IPS-NIHi7 (cell line): Measurements from ENCODE around the gene YTHDF1.
"Not testable (repeated sequence)": the region's sequence is repeated elsewhere in the genome, so short reads cannot be mapped to it uniquely, and the experiment has no call there.

Experiments used
- DNase-seq: peaks from one replicate; pipeline ENCODE4 v3.0.0; 2012; ENCODE audit warnings: mixed read lengths; ENCODE audit errors: extremely low spot score

YTHDF1 gene

DNA sequence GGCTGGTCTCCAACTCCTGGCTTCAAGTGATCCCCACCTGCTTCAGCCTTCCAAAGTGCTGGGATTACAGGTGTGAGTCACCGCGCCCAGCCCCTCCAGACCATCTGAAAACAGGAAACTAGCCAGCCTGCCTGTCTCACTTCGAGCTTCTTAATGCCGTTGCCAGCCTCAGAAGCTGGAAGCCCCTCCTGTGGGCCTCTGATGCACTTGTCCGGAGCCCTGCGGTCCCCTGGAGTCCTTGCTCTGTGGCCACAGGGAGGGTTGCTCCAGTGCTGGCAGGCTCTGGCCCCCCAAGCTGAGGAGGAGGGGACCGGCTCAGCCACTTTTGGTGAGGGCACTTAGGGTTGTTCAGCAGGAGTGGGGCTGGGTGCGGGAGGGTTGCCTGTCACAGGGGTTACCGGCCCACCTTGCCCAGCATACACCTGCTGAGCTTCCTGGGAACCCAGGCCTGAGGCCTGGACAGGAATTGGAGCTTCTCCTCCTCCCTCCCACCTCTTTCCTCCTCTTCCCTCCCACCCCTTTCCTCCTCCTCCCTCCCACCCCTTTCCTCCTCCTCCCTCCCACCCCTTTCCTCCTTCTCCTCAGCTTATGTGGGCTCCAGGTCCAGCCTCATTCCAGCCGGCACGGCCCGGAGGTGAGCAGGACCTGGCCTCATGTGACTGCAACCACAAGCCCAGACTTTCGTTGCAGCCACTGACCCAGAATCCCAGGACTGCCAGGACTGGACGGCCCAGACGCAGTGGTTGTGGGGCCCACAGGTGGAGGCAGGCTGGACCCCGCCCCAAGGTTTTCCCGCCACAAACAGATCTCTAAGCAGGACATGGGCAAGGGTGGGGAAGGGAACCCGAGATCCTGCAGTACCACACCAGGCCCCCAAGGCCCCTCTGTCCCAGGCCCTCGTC is 10.4 kb upstream of the YTHDF1 start:
- DNase-seq = no peak

DNA sequence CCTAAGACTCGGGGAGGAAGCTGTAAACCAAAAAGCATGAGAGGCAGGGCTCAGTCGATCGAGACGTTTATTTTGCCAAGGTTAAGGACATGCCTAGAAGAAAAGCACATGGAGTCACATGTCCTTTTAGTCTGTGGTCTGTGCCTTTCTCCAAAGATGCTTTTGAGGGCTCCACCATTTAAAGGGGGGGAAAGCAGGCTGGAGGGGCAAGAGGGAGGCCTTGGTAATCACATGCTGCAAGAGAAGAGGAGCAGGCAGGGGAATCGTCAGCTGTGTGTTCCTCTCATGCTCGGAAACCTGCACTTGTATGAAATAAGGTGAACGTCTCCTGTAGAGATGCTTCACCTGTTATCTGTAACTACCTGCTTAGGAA is 9.1 kb upstream of the YTHDF1 start:
- DNase-seq = no peak

DNA sequence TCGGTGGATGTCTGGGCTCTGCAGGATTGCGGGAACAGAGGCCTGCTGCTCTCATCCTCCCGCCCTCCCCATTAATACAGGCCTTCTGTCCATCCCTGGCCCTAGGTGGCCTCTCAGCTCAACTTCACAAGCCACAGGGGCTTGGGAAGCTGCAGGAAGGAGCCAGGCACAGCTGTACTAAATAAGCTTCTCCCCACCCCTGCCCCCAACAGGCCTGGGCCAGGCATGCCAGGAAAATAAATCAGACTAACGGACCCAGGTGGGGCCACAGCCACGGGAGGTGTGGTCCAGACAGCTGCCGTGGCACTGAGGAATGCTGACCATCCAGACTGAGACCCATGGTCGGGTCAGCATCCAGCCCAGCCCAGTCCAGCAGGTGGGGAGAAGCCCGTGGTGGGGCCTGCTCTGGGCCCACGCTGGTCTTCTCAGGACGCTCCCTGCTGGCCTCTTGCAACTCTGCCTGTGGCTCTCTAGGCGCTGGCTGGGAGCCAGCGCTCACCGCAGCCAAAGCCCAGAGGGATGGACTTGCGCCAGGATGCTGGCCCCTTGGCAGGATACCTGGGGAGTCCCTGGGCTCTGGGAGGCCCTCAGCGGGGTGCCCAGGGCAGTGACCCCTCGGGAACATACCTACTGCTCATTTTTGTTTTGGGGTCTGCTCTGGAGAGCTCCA is 8.6 kb upstream of the YTHDF1 start:
- DNase-seq = peak; percentile 38

GRCh38 chr20:63223826-63224207 is 7.9 kb upstream of the YTHDF1 start:
- no peak for DNase-seq

DNA sequence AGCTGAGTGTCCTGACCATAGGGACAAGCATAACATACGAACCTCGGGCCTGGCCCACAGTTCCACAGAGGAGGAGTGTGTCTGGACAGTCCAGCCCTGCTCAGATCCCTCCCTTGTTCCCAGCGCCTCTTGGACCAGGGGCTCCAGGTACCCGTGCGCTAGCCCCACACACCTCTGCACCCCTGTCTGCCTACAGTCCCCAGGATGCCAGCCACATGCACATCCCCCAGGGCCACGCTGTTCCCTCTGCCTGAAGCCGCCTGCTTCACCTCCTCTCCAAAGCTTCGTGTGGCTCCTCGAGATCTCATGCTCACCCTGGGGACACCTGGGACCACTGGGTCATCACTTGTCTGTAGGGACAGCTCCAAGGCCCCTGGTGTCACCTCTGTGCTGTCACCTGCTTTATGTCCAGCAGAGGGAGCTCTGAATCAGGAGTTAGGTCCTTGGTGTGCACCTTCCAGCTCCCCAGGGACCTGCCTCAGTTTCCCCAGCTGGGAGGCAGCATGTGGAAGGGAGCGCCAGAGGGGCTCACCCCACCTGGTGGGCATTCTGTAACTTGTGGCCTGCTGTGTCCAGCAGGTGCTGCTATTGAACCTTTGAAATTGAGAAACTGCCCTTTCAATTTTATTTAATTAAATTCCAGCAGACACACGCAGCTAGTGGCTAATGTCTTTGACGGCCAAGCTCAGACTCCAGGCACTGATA is 7.3 kb upstream of the YTHDF1 start:
- DNase-seq = peak; percentile 64

DNA sequence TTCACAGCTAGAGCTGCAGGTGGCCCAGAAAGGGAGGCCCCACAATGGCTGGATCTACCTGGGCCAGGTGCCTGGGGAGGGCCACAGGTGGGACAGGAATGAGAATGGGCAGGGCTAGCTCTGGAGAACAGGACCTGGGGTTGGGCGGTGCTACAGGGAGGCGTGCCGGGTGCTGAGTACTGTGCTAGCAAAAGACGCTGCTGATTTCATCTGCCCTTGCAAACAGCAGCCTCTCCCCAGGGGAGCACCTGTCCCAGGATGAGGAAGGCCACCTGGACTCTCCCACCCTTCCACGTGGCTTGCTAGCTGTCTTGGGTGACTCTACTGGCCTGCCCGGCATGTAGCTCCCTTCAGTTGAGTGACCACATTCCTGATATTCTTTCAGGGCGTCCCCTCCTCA is 6.6 kb upstream of the YTHDF1 start:
- DNase-seq = no peak

DNA sequence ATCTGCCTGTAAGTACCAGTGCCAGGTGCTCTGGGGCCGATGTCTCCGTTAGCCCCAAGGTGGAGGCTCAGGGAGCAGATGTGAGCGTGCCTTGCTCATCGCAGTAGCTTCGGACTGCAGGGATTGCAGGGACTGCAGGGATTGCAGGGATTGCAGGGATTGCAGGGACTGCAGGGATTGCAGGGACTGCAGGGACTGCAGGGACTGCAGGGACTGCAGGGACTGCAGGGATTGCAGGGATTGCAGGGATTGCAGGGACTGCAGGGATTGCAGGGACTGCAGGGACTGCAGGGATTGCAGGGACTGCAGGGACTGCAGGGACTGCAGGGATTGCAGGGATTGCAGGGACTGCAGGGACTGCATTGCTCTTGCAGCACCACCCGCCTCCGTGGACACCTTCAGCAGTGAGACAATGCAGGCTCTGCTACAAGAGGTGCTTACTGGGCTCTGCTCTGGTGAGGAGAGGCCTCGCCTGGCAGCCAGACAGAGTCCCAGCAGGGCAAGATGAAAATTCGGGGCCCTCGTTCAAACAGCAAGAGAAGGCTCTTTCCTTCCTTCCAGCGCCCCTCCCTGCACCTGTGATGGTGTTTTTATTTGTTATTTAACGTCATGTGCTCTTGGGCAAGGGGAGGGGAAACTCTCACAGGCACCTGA is 5.6 kb upstream of the YTHDF1 start:
- not testable (repeated sequence) for DNase-seq

GRCh38 chr20:63220696-63221399 is 4.9 kb upstream of the YTHDF1 start:
- DNase-seq = no peak

GRCh38 chr20:63219866-63220521 is 4.1 kb upstream of the YTHDF1 start:
- no peak for DNase-seq

DNA sequence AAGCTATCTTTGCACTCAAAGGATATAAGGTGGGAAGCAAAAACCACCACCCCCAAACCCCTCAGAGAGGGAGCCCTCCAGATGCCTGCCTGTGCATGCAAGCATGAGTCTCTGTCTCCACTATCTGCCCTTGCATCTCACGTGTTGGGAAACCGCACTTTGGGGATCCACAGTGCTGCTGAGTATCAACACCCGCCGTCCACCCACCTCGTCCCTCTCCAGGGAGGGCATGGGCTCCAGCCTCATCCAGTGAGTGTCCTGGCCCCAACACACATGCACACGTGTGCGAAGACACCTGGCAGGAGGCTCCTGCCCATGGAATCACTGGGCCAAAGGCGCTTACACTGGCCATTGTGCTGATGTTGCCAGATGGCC is 3.5 kb upstream of the YTHDF1 start:
- DNase-seq = no peak

DNA sequence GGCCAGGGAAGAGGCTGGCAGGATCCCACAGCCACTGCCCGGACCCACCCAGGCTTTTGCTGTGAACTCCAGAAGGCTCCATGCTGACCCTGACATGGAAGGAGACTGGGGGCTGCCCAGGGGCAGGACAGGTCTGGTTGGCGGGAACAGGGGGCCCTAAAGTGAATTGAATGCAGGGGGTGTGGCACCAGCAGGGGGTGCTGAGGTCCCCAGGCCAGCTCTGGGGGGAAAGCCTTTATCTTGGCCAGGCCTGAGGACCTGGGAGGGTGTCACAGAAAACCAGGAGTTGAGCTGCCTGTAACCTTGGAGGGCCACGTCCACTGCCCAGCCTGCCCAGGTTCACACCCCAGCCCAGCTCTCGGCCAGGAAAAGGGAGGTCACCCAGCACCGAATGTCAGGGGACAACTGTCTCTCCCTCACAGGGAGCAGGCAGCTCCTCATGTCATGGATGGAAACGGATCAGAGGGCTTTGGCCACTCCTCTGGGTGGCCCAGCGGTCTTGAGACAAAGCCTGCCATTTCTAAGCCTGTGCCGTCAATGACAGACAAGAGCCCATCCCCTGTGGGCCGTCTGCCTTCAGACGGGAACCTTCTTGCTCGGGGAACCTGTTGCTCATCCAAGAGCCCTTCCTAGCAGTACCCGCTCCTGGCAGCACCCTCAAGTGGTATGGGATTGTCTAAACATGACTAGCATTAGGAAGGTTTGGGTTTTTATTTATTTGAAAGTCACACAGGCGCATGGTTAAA is 2.9 kb upstream of the YTHDF1 start:
- no peak for DNase-seq

DNA sequence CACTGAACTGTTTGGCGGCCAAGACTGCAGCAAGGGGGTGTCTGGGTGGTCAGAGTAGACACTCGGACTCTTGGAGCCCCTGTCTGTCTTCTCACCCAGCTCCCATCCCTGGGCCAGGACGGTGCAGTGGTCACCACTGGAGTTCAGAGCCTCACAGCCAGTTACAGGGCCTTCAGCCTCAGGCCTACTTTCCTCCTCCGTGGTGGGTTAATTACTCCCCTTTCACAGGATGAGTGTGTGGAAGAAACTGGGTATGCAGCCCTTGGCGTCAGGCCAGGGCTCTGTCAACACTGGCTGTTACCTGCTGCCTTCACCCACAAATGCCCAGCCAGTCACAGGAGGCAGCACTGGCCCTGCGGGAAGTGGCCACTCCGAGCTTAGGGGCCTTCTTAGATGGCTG is 1.8 kb upstream of the YTHDF1 start:
- no peak for DNase-seq

DNA sequence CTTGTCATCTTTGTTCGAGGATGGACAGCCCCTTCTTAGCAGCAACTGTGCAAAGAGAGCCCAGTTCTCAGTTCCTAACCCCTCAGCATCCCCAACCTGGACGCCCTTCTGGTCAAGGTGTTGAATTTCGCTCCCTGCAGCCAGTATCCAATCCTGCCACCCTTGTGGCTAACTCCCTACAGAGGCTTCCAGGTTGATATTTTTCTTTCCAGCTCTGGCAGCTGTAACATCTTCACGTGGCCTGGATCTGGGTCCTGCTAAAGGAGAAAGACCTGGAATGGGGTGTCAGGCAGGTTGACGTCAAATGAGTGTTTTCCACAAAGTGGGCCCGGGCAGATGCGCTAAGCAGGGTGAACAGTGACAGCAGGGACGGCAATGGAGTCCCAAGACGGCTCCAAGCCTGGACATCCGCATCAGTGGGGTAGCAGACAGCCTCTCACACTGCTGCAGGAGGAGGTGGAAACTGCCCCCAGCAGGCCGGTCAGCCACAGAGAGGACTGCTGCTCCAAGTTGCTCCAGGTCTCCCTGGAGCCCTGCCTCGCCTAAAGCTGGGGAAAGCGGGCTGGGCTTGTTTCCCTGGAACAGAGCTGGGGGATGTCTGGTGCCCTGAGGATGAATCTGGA is 1.0 kb upstream of the YTHDF1 start:
- DNase-seq = peak; percentile 30

DNA sequence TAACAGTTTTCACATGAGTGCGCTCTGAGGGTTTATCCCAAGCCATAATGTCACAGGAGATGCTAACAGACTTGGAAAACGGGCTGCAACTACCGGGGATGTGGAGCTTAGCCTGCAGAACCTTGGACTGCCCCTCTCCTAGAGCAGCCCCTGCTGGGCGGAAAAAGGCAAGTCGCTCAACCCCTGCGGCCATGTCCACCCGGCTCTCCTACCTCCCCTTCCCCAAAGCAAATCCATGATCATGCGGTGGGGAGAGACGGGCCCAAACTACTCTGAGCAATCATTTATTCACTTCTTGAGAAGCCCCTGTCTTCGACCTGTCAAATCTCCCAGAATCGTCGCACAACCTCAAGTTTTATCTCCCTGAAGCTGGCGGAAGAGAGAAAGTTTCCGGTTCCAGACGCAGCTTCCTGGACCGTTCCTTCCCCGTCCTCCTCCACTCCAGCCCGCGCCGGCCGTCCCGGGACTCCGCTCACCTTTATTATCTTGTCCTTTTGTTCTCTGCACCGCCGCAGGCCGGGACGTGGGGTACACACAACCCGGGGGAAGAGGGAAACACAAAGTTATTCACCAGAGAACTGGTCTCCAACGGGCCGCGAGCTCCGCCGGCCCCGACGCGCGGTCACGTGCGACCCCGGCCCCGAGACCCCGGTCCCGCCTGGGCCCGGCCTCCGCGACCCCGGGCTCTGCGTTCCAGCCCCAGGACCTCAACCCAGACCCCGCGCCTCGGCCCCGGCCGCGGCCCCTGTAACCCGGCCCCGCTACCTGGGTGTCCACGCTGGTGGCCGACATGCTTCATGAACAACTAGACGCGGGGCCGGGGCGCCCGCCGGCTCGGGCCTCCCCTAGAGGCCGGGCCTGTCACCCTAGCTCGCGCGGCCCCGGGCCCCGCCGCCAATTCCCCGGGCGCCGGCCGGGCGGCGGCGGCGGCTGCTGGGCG is 560 bp downstream of the YTHDF1 start:
- peak; percentile 81 for DNase-seq

DNA sequence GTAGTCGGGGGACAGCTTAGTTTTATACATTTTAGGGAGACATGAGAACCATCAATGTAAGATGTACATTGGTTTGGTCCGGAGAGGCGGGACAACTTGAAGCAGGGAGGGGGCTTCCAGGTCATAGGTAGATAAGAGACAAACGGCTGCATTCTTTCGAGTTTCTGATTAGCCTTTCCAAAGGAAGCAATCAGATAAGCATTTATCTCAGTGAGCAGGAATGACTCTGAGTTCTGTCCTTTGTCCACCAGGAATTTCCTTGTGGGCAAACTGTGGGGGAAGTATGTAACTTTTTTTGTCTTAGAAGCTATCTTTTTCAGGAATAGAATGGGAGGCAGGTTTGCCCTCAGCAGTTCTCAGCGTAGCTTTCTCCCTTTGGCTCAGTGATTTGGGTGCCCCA is 1.4 kb downstream of the YTHDF1 start:
- DNase-seq = no peak

- DNase-seq = no peak
These were observed 3.1 kb downstream of the YTHDF1 start for GRCh38 chr20:63212792-63213191.

- DNase-seq = no peak
These were observed 3.6 kb downstream of the YTHDF1 start for GRCh38 chr20:63212393-63212730.

DNA sequence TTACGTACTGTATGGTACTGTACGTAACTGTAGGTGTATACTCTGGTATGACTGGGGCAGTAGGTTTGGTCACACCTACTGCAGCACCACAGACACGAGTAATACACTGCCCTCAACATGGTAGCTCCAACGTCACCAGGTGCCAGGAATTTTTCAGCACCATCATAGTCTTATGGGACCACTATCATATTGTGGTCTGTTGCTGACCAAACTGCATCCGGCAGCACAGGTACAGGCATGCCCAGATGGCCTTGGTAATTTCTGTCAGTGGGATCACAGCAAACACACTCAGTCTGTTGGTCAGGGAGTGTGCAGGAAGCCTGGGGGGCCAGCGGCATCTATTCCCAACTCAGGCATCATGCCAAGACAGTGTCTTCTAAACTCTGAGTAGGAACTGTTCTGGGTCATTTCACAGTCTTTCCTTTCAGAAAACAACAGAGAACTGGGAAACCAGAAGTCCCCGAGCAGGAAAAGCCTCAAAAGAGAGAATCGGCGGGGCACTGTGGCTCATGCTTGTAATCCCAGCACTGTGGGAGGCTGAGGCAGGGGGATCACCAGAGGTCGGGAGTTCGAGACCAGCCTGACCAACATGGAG is 5.8 kb downstream of the YTHDF1 start:
- no peak for DNase-seq
